ENCODE data around the gene TEK.

GRCh38 chr9:27165068-27165467 is 56.0 kb downstream of the TEK start:
- TF ChIP-seq POLR2A (IDR thresholded peaks at IDR 0.05): no peak
- TF ChIP-seq CTCF (IDR thresholded peaks at IDR 0.05): no peak
- TF ChIP-seq POLR2AphosphoS5 (IDR thresholded peaks at IDR 0.05): no peak
- no peak for TF ChIP-seq EP300 (IDR thresholded peaks at IDR 0.05)

All from stomach (tissue), 4 donors.